ENCODE measurements around the gene TAOK2.

- TF ChIP-seq, protein P1, sequence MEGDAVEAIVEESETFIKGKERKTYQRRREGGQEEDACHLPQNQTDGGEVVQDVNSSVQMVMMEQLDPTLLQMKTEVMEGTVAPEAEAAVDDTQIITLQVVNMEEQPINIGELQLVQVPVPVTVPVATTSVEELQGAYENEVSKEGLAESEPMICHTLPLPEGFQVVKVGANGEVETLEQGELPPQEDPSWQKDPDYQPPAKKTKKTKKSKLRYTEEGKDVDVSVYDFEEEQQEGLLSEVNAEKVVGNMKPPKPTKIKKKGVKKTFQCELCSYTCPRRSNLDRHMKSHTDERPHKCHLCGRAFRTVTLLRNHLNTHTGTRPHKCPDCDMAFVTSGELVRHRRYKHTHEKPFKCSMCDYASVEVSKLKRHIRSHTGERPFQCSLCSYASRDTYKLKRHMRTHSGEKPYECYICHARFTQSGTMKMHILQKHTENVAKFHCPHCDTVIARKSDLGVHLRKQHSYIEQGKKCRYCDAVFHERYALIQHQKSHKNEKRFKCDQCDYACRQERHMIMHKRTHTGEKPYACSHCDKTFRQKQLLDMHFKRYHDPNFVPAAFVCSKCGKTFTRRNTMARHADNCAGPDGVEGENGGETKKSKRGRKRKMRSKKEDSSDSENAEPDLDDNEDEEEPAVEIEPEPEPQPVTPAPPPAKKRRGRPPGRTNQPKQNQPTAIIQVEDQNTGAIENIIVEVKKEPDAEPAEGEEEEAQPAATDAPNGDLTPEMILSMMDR (IDR thresholded peaks at IDR 0.05; ENCODE audit: low read depth, low read length) = no peak
- no peak for TF ChIP-seq POLR2A (IDR thresholded peaks at IDR 0.05; ENCODE audit: extremely low read depth, insufficient read length)
- TF ChIP-seq MAX (IDR thresholded peaks at IDR 0.05; ENCODE audit: low read depth, low read length) = no peak
Observed at GRCh38 chr16:29987371-29988085, 13.9 kb downstream of the TAOK2 start.

Measured in NB4 (cell line).